Brain microvascular endothelial cell (primary cell): ENCODE results near the gene ITIH5.

Experiments
- DNase-seq: peaks from one replicate; pipeline ENCODE4 v3.0.0-alpha.2; 2020
- H3K27ac ChIP-seq: fragments of 250-450 bp; sonication (Bioruptor Pico); 2 replicates; pipeline ENCODE4 v1.5.1; 2020; ENCODE audit warnings: mild to moderate bottlenecking, moderate library complexity
- H3K27me3 ChIP-seq: fragments of 250-450 bp; sonication (Bioruptor Pico); replicated peaks from 2 replicates; pipeline ENCODE4 v1.5.1; 2020; ENCODE audit warnings: mild to moderate bottlenecking
- H3K36me3 ChIP-seq: fragments of 250-450 bp; sonication (Bioruptor Pico); replicated peaks from 2 replicates; pipeline ENCODE4 v1.5.1; 2020; ENCODE audit warnings: mild to moderate bottlenecking
- H3K4me3 ChIP-seq: 2 replicates; pipeline ENCODE4 v1.5.1; 2011; ENCODE audit warnings: low read depth, mild to moderate bottlenecking, control low read depth, low read length, moderate library complexity
- in situ Hi-C: cut with HindIII; loops from 2 replicates; pipeline ENCODE4 v1.10.0; 2017; ENCODE audit warnings: low sequenced_read_pairs, low pct_ligation_motif_present
- TF ChIP-seq, protein P1 (sequence below): IDR thresholded peaks from 2 replicates; pipeline ENCODE4 v1.5.1; 2011; ENCODE audit warnings: low read depth, mild to moderate bottlenecking, moderate library complexity, low read length, control low read depth, inconsistent platforms; ENCODE audit errors: missing control alignments

Gene ITIH5

DNA sequence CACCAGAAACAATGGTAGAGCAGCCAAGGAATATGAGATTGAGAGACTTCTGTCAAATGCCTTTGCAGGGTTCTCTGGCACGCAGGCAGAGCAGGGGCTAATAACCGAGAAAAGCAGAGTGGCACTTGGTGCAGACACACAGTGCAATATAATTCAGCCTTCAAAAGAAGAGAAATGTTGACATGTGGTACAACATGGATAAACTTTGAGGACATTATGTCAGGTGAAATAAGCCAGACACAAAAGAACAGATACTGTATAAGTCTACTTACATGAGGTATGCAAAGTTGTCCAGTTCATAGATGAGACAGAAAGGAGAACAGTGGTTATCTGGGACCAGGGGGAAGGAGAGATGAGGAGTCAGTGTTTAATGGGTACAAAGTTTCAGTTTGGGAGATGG lies 41.8 kb downstream of the ITIH5 start:
- TF ChIP-seq, protein P1, sequence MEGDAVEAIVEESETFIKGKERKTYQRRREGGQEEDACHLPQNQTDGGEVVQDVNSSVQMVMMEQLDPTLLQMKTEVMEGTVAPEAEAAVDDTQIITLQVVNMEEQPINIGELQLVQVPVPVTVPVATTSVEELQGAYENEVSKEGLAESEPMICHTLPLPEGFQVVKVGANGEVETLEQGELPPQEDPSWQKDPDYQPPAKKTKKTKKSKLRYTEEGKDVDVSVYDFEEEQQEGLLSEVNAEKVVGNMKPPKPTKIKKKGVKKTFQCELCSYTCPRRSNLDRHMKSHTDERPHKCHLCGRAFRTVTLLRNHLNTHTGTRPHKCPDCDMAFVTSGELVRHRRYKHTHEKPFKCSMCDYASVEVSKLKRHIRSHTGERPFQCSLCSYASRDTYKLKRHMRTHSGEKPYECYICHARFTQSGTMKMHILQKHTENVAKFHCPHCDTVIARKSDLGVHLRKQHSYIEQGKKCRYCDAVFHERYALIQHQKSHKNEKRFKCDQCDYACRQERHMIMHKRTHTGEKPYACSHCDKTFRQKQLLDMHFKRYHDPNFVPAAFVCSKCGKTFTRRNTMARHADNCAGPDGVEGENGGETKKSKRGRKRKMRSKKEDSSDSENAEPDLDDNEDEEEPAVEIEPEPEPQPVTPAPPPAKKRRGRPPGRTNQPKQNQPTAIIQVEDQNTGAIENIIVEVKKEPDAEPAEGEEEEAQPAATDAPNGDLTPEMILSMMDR = no peak
- H3K27ac ChIP-seq = no peak overlapping the region
- H3K36me3 ChIP-seq = no peaks in the 10 kb centered on the region
- DNase-seq = no peak
- in situ Hi-C loops = no loop called here
- H3K27me3 ChIP-seq = no peaks in the 10 kb centered on the region
- no peak overlapping the region for H3K4me3 ChIP-seq

DNA sequence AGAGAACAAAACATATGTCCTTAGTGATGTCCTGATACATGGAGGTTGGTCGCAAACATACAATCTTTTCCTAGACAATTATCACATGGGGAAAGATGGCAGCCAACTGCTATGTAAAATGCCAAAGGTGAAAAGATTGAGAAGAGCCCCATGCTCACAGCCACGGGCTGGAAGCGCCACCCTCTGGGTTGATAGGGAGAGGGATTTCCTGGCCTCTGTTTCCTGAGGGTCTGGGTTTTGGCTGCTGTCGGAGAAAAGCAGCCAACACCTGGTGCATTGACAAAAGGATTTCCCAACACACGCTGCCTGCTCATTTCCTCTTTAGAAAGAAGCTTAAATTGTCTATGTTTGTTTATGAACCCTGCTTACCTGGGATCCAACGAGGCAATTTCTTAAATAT lies 43.8 kb downstream of the ITIH5 start:
- no peaks in the 10 kb centered on the region for H3K36me3 ChIP-seq
- no peak overlapping the region for H3K27ac ChIP-seq
- DNase-seq = no peak
- H3K27me3 ChIP-seq = no peaks in the 10 kb centered on the region
- TF ChIP-seq, protein P1 = no peak
- H3K4me3 ChIP-seq = no peak overlapping the region
- in situ Hi-C loops = no loop called here

DNA sequence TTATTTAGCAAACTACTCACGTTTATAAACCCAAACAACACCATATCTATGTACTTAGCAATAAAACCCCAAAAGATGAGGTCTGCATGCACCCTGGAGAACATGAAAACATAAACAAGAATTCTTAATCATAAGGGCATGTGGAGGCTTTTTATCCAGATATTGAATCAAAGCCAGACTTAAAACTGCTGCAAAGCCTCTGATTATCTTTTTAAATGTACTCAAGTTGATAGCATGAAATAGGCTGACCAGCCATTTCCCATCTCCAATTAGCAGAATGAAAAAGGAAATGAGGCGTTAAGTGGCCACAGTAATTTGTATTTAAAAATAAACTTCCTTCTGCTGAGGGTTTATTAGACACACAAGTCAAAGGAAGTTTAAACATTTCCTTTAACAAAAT lies 48.3 kb downstream of the ITIH5 start:
- H3K4me3 ChIP-seq = no peak overlapping the region
- in situ Hi-C loops = no loop called here
- no peak for DNase-seq

DNA sequence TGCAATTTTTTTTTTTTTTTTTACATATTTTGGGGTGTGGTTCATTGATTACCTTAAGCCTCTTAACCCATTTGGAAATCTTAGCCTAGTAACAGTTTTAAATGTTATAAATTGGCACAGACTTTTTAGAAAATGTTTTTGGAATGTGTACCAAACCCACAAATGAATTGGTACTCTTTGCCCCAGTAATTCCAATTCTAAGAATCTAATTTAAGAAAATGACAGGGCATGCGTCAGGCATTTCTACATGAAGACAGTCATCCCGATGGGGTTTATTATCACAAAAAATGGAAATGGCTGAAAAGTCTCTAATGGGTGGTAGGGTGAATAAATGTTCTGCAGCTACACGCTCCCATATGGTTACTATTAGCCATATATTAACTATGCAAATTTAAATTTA lies 54.9 kb downstream of the ITIH5 start:
- no peak for DNase-seq
- in situ Hi-C loops = no loop called here

More for the DNA sequence above, 48.3 kb downstream of the ITIH5 start:
- H3K27ac ChIP-seq = no peak overlapping the region
- no peaks in the 10 kb centered on the region for H3K27me3 ChIP-seq
- TF ChIP-seq, protein P1 = no peak
- no peaks in the 10 kb centered on the region for H3K36me3 ChIP-seq

DNA sequence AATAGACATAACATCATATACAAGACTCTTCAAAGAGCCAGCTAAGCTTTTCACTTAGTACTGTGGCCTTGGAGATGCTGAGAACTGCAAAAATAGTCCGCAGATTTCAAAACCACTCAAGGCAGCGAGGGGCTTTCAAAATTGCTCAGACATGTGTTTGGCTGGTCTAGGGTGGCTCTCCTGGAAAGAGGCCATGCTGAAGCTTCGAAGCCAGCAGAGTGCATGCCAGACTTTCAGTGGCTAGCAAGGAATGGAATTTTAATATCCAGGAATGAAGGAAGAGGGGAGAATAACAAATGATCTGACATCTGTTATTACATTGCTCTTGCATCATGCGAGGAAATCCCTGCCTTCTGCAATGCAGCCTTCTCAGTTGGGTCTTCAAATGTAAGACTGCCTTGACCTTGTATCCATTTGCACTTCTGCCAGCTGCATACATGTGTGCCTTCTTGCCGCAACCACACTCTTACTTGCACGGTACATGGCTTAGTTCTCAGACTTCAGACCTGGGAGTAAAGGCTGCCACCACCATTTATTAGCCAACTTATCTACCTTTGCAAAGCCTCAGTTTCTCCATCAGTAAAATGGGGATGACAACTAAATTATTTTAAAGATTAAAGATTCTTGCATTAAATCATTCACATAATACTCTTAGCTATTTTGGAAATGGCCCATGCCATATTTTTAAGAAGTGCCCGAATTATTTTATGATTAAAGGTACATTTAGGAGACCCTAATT lies 55.9 kb downstream of the ITIH5 start:
- no peak overlapping the region for H3K27ac ChIP-seq
- no peaks in the 10 kb centered on the region for H3K27me3 ChIP-seq

More for the DNA sequence above, 54.9 kb downstream of the ITIH5 start:
- Histone ChIP-seq H3K27ac (no peak overlapping the region), H3K27me3 (no peaks in the 10 kb centered on the region), H3K36me3 (no peaks in the 10 kb centered on the region), H3K4me3 (no peak overlapping the region)
- TF ChIP-seq, protein P1 = no peak

More for the DNA sequence above, 55.9 kb downstream of the ITIH5 start:
- Histone ChIP-seq H3K4me3 (no peak overlapping the region), H3K36me3 (no peaks in the 10 kb centered on the region)
- in situ Hi-C loops = no loop called here
- no peak for DNase-seq
- TF ChIP-seq, protein P1 = no peak
